Small intestine (tissue), 7 donors: ENCODE results near the gene HUNK. TPM values are rescaled to one million over a fixed set of nuclear protein-coding genes. Genes with fewer than 3 reads are reported as not detected.

Experiments used
- DNase-seq, 2 donors: peaks; one replicate each; pipeline versions ENCODE4 v3.0.0 to v3.0.0-alpha.2; 2013
- FAIRE-seq: peaks from 2 replicates; lab custom pipeline; 2012; peaks lifted over from hg19 to GRCh38; lab: Jason Lieb, UNC
- H3K27ac ChIP-seq, 3 donors: one replicate each; pipeline ENCODE4 v1.5.1; 2013; ENCODE audit warnings: low read length in 2 of 3, mild to moderate bottlenecking in 2 of 3, control low read depth in 1 of 3, inconsistent platforms in 1 of 3, low read depth in 1 of 3, moderate library complexity in 1 of 3
- H3K27me3 ChIP-seq, 3 donors: one replicate each; pipeline ENCODE4 v1.6.1; 2013; ENCODE audit warnings: low read length in 3 of 3, inconsistent platforms in 1 of 3; ENCODE audit not compliant: control insufficient read depth in 3 of 3, insufficient read depth in 3 of 3
- H3K36me3 ChIP-seq, 3 donors: one replicate each; pipeline ENCODE4 v1.6.1; 2013; ENCODE audit warnings: low read length in 3 of 3, inconsistent platforms in 1 of 3, low read depth in 1 of 3, mild to moderate bottlenecking in 1 of 3, moderate library complexity in 1 of 3; ENCODE audit not compliant: control insufficient read depth in 3 of 3, insufficient read depth in 2 of 3
- H3K4me1 ChIP-seq, 3 donors: one replicate each; pipeline ENCODE4 v1.6.1; 2013; ENCODE audit warnings: low read length in 2 of 3, inconsistent platforms in 1 of 3, low read depth in 1 of 3, mild to moderate bottlenecking in 1 of 3, moderate library complexity in 1 of 3; ENCODE audit not compliant: control insufficient read depth in 3 of 3, insufficient read depth in 2 of 3
- H3K4me3 ChIP-seq, 3 donors: one replicate each; pipeline ENCODE4 v1.5.1; 2013; ENCODE audit warnings: low read length in 3 of 3, control low read depth in 1 of 3, inconsistent platforms in 1 of 3, low read depth in 1 of 3, mild to moderate bottlenecking in 1 of 3, moderate library complexity in 1 of 3
- H3K9me3 ChIP-seq, 2 donors: one replicate each; pipeline ENCODE4 v1.6.1; 2013; ENCODE audit warnings: low read depth in 1 of 2, low read length in 1 of 2; ENCODE audit not compliant: control insufficient read depth in 2 of 2, insufficient read depth in 1 of 2
- WGBS, 3 donors: extraction: QIAGEN DNeasy Blood & Tissue Kit; methylation state at CpG; one replicate each; pipeline ENCODE4 v1.1.7; 2013; 5-methylcytosine and 5-hydroxymethylcytosine counted together
- polyA plus RNA-seq, 4 donors: library from polyadenylated mRNA; stranded (reverse) in 3 of 4; unstranded in 1 of 4; fragments of 200-250 nt in 3 of 4; fragments of 120-200 nt in 1 of 4; gene quantifications; one replicate each; pipeline versions ENCODE4 v1.2.1 to v1.2.3, GENCODE V29; 2013
- donor health status: healthy with polysubstance abuse.
- donor health status: control.
- donor health status: control.
- donor health status: Bipolar disorder and iron deficiency.
- donor health status: healthy.

HUNK gene
- polyA plus RNA-seq, 4 donors, result 1.1 to 8.4 (median 2.3) TPM

DNA sequence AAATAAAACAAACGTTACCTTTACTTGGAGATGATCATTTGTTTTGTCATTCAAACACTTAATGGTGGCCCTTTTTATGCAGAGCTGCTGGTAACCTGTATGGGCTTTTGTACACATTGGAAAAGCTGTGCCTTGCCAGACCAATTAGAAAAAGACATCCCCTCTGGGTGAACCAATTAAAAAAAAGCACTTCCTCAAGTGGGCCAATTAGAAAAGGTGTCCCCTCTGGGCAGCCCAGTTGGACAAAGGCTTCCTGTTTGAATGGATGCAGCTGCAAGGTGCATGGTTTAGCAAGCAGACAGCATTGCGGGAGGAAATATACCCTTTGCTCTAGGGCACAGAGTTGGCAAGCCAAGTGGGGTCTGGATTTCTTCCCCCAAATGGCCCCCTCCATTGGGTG, 21.6 kb downstream of the HUNK start:
- 69 to 78% (median 76%) methylated on average over 2 of the region's 2 CpGs for WGBS, 3 donors
- no peak overlapping the region for H3K4me3 ChIP-seq
- H3K9me3 ChIP-seq, result no peaks in the 10 kb centered on the region
- DNase-seq, result no peak
- H3K27me3 ChIP-seq, result no peaks in the 10 kb centered on the region
- FAIRE-seq, result no peak
- H3K4me1 ChIP-seq, result peaks cover 0 to 57% (median 4%) of the 10 kb centered on the region in 3 donors
- peaks cover 0 to 7% (median 0%) of the 10 kb centered on the region in 3 donors for H3K36me3 ChIP-seq
- peak overlapping the region in 1 of 3 donors; percentile 68 for H3K27ac ChIP-seq

DNA sequence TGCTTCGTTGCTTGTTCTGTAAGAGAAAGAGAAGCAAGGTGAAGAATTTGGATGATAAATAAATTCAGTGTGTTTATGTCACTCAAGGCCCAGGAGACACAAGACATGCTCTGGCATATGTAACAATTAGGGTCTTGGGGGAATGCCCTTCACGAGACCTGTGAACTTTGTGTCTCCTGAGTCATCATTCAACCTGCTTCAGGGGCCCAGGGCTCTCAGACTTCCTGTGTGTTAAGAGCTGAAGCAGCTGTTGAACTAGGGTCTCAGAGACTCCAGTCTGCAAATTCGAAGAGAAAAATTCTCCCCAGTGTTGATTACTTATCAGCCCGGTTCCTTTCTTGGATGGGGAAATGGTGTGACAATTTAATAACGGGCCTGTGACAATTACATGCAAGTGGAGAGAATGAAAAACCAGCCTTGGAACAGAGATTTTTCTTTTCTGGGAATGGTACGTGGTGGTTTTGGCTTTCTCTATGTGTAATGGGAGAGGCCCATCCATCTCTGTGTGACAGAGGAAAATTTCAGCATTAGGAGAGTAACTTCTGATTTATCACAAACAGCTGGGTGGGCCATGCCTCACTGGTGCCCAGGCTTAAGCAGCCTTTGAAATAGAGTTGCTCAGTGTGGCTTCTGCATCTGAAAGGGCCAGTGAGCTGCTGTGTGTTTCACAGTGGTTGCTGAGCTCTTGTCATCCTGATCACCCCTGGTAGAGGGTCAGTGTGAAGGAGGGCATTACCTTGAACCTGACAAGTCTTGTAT, 22.4 kb downstream of the HUNK start:
- no peak for FAIRE-seq

DNA sequence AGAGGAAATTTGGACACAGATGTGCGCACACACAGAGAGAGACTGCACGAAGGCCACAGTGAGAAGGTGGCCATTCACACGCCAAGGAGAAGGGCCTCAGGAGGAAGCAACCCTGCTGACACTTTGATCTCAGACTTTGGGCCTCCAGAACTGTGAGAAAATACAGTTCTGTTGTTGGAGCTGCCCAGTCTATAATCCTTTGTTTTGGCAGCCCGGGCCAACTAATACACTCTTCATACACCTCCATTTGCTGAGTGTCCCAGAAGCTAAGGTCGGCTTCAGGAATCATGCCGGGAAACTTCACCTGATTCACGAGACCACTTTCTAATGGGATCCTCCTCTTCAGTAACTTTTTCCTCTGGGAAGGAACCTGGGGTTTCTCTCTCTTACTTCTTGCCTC, 23.2 kb downstream of the HUNK start:
- H3K9me3 ChIP-seq, result no peaks in the 10 kb centered on the region
- DNase-seq (peak; percentile 19 to 32), FAIRE-seq (no peak)
- no peaks in the 10 kb centered on the region for H3K27me3 ChIP-seq
- no peak overlapping the region for H3K4me3 ChIP-seq
- 50 to 63% (median 51%) methylated on average over 7 of the region's 7 CpGs for WGBS, 3 donors
- H3K36me3 ChIP-seq, result peaks cover 0 to 7% (median 0%) of the 10 kb centered on the region in 3 donors
- peaks cover 0 to 61% (median 5%) of the 10 kb centered on the region in 3 donors for H3K4me1 ChIP-seq
- H3K27ac ChIP-seq, result peak overlapping the region in 1 of 3 donors; percentile 68

More for the DNA sequence above, 22.4 kb downstream of the HUNK start:
- Histone ChIP-seq H3K27me3 (no peaks in the 10 kb centered on the region), H3K36me3 (peaks cover 0 to 7% (median 0%) of the 10 kb centered on the region in 3 donors), H3K4me3 (no peak overlapping the region), H3K4me1 (peaks cover 0 to 58% (median 5%) of the 10 kb centered on the region in 3 donors), H3K9me3 (no peaks in the 10 kb centered on the region), H3K27ac (peak overlapping the region in 2 of 3 donors; percentile 51 to 68)
- 39 to 54% (median 51%) methylated on average over 6 of the region's 6 CpGs for WGBS, 3 donors
- peak in 1 of 2 donors; percentile 81 for DNase-seq

DNA sequence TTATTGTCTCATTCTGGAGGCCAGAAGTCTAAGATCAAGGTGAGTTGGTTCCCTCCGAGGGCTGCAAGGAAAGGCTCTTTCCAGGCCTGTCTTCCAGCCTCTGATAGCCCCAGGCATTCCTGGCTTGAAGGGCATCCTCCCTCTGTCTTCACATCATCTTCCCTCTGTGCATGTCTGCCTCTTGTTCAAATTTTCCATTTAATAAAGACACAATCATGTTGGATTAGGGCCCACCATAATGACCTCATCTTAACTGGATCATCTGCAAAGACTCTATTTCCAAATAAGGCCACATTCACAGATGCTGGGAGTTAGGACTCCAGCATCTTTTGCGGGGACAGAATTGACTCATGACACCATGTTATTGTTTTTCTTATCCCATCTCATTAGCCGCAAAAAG, 24.5 kb downstream of the HUNK start:
- FAIRE-seq (no peak), DNase-seq (no peak)
- H3K4me1 ChIP-seq, result peaks cover 0 to 72% (median 7%) of the 10 kb centered on the region in 3 donors
- no peak overlapping the region for H3K4me3 ChIP-seq
- peak overlapping the region in 1 of 3 donors; percentile 74 for H3K27ac ChIP-seq
- WGBS, 3 donors, result 75 to 83% (median 76%) methylated on average over 3 of the region's 3 CpGs
- H3K27me3 ChIP-seq, result no peaks in the 10 kb centered on the region
- H3K9me3 ChIP-seq, result no peaks in the 10 kb centered on the region
- peaks cover 0 to 7% (median 0%) of the 10 kb centered on the region in 3 donors for H3K36me3 ChIP-seq

DNA sequence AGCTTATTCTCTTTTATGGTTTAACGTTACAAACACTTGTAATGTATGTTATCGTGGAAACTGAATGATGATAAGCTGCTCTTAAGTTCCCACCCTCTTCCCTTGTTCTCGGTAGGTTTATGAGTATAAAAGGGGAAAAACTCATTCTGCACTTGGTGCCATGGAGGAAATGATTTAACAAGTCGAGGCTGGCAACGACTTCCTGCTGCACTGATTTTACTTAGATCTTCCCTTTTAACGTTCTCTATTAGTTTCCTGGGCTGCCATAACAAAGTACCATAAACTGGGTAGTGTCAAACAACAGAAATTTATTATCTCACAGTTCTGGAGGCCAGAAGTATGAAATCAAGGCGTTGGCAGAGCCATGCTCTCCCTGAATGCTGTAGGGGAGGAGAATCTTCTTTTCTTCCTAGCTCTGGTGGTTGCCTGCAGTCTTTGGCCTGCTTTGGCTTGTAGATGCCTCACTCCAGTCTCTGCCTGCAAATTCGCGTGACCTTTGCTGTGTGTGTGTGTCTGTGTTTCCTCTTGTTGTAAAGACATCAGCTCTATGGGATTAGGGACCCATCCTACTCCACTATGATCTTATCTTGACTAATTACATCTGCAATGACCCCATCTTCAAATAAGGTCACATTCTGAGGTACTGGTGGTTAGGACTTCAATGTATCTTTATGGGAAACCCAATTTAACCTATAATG, 26.3 kb downstream of the HUNK start:
- 6 to 24% (median 12%) methylated on average over 9 of the region's 9 CpGs for WGBS, 3 donors
- no peak for FAIRE-seq
- Histone ChIP-seq H3K4me3 (no peak overlapping the region), H3K27ac (peak overlapping the region; percentile 85 to 96 (median 86)), H3K36me3 (peaks cover 0 to 7% (median 0%) of the 10 kb centered on the region in 3 donors), H3K4me1 (peaks cover 0 to 73% (median 7%) of the 10 kb centered on the region in 3 donors), H3K27me3 (no peaks in the 10 kb centered on the region), H3K9me3 (no peaks in the 10 kb centered on the region)
- DNase-seq, result peak; percentile 40 to 68

DNA sequence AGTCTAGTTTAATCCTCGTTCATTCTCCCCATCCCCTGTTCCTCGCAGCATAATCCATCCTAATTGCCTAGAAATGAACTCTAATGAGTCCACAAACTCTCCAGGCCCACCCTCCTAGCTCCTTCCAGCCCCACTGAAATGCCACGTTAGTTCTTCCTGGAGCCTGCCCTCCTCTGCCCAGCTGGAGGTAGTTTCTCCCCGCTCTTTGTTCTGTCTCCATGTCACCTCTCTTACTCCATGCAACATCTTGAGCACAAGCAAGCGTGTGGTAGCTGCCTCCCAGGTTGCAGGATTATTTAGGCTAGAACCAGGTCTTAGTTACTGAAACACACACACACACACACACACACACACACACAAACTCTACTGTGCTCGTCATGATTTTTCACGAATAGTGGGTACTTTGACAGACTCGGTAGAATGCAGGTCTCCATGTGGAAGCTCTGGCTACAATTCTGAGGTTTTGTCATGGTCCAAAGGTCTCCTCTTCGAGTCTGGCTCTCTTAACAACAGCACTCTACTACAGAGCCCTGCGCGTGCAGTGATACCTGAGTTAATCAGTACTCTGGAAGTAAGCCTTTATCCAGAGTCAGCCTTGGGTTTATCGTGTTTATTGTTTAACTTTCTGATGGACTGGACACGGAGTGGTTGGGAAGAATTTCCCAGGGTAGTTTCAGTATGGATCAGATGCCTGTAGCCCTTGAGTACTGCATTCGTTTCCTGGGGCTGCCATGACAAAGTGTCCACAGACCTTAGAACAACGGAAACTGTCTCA, 27.5 kb downstream of the HUNK start:
- H3K9me3 ChIP-seq, result no peaks in the 10 kb centered on the region
- 15 to 60% (median 26%) methylated on average over 15 of the region's 15 CpGs for WGBS, 3 donors
- no peak for FAIRE-seq

DNA sequence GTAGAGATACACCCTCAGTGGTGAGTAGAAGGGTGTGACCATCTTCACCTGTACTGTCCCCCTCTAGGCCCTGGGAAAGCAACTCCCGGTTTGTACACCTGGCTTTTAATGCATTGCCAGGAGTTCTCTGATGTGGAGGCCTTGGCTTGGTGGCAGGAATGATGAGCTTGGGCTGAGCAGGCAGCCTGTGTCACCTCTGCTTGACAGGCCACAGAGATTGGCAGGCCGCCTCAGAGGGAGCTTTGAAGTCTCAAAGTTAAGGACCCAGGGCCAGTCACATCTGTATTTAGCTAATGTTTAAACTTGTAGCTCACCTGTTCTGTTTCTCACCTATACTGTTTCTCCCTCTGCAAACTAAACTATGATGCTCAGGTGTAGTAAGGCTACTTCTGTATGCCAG, 28.5 kb downstream of the HUNK start:
- FAIRE-seq (no peak), DNase-seq (peak; percentile 29 to 52)
- Histone ChIP-seq H3K27ac (peak overlapping the region; percentile 85 to 95 (median 91)), H3K4me1 (peaks cover 0 to 62% (median 7%) of the 10 kb centered on the region in 3 donors), H3K9me3 (no peaks in the 10 kb centered on the region), H3K4me3 (no peak overlapping the region), H3K36me3 (peaks cover 0 to 5% (median 0%) of the 10 kb centered on the region in 3 donors), H3K27me3 (no peaks in the 10 kb centered on the region)
- 10 to 59% (median 43%) methylated on average over 2 of the region's 2 CpGs for WGBS, 3 donors

More for the DNA sequence above, 27.5 kb downstream of the HUNK start:
- no peak overlapping the region for H3K4me3 ChIP-seq
- DNase-seq, result peak; percentile 96 to 98
- peak overlapping the region; percentile 85 to 96 (median 91) for H3K27ac ChIP-seq
- H3K4me1 ChIP-seq, result peaks cover 0 to 63% (median 7%) of the 10 kb centered on the region in 3 donors
- no peaks in the 10 kb centered on the region for H3K27me3 ChIP-seq
- H3K36me3 ChIP-seq, result peaks cover 0 to 7% (median 0%) of the 10 kb centered on the region in 3 donors

DNA sequence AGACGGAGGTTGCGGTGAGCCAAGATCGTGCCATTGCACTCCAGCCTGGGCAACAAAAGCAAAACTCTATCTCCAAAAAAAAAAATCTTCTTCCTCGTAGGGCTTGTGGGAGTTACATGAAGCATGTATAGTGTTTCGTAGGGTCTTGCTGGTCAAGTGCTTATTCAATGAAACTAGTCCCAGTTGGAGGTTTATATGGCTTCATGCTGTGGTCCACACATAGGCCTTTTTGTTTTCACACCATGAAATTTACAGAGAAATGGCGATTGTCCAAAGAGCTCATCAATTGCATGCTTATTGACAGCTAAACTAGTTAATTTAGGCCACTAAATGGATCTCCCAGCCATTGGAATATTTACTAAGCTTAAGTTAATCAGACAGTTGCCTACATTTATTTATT, 29.6 kb downstream of the HUNK start:
- peaks cover 0 to 3% (median 0%) of the 10 kb centered on the region in 3 donors for H3K36me3 ChIP-seq
- DNase-seq (no peak), FAIRE-seq (no peak)
- peaks cover 0 to 61% (median 7%) of the 10 kb centered on the region in 3 donors for H3K4me1 ChIP-seq
- H3K27ac ChIP-seq, result peak overlapping the region in 1 of 3 donors; percentile 2
- H3K4me3 ChIP-seq, result no peak overlapping the region
- no peaks in the 10 kb centered on the region for H3K27me3 ChIP-seq
- no peaks in the 10 kb centered on the region for H3K9me3 ChIP-seq
- WGBS, 3 donors, result 90 to 93% (median 92%) methylated on average over 6 of the region's 6 CpGs
